Thymus (tissue), 11 donors: ENCODE results near the gene TMEM174. TPM values are rescaled to one million over a fixed set of nuclear protein-coding genes. Genes with fewer than 3 reads are reported as not detected.

Source experiments
- DNase-seq, 9 donors: peaks; one replicate each; pipeline ENCODE4 v3.0.0-alpha.2; 2013; ENCODE audit warnings: low spot score in 9 of 9, low read depth in 6 of 9, missing footprints in 1 of 9
- H3K27ac ChIP-seq, 2 donors: one replicate each; pipeline ENCODE4 v1.5.1; 2013; ENCODE audit warnings: control low read depth in 1 of 2, low read depth in 1 of 2, low read length in 1 of 2, mild to moderate bottlenecking in 1 of 2, moderate library complexity in 1 of 2
- H3K27me3 ChIP-seq, 2 donors: one replicate each; pipeline ENCODE4 v1.5.1; 2013; ENCODE audit warnings: low read length in 1 of 2; ENCODE audit not compliant: control insufficient read depth in 2 of 2, insufficient read depth in 1 of 2
- H3K36me3 ChIP-seq, 2 donors: one replicate each; pipeline ENCODE4 v1.5.1; 2013; ENCODE audit warnings: low read length in 1 of 2, mild to moderate bottlenecking in 1 of 2, moderate library complexity in 1 of 2; ENCODE audit not compliant: control insufficient read depth in 2 of 2, insufficient read depth in 2 of 2
- H3K4me1 ChIP-seq, 2 donors: one replicate each; pipeline ENCODE4 v1.5.1; 2013; ENCODE audit warnings: low read length in 2 of 2; ENCODE audit not compliant: control insufficient read depth in 2 of 2, insufficient read depth in 2 of 2
- H3K4me3 ChIP-seq, 2 donors: one replicate each; pipeline ENCODE4 v1.5.1; 2013; ENCODE audit warnings: low read length in 2 of 2, control low read depth in 1 of 2, mild to moderate bottlenecking in 1 of 2
- H3K9me3 ChIP-seq, 2 donors: one replicate each; pipeline ENCODE4 v1.5.1; 2013; ENCODE audit warnings: low read length in 1 of 2, mild to moderate bottlenecking in 1 of 2; ENCODE audit not compliant: control insufficient read depth in 2 of 2, insufficient read depth in 1 of 2
- WGBS: extraction: QIAGEN DNeasy Blood & Tissue Kit; methylation state at CpG from one replicate; pipeline ENCODE4 v1.1.7; 2013; 5-methylcytosine and 5-hydroxymethylcytosine counted together
- polyA plus RNA-seq: library from polyadenylated mRNA; stranded (reverse); fragments of 200-250 nt; gene quantifications from one replicate; pipeline ENCODE4 v1.2.3, GENCODE V29; 2013
- total RNA-seq: library from RNA; stranded (reverse); fragments of 120-200 nt; gene quantifications from one replicate; pipeline ENCODE4 v1.2.4, GENCODE V29; 2013
- donor health status: healthy.

TMEM174 gene
- total and polyA plus RNA-seq, 2 donors, result 0.02 TPM; not detected in 1

DNA sequence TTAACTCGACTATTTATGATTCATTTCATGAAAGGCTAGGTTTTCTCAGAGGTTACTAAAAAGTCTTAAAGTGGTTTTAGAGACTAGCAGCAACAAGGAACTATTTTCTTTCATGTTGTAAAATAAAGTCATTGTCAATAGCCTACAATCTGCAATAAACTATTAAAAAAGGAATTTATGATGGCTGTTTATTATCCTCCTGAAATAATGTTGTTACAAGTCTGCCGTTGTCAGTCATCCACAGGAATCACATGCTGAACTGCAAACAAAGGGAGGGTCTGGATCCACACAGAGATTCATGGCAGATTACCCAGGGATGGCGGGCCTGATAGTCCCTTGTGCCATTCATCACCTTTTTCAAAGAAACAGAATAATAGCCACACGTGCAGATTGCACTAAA, 49.2 kb downstream of the TMEM174 start:
- no peak for DNase-seq
- H3K27me3 ChIP-seq, result peaks cover 2 to 40% of the 10 kb centered on the region in 2 donors
- H3K9me3 ChIP-seq, result no peaks in the 10 kb centered on the region
- 46% methylated on average over 4 of the region's 4 CpGs for WGBS
- no peak overlapping the region for H3K4me3 ChIP-seq
- H3K27ac ChIP-seq, result no peak overlapping the region
- H3K36me3 ChIP-seq, result no peaks in the 10 kb centered on the region
- no peaks in the 10 kb centered on the region for H3K4me1 ChIP-seq

Other genes with a start within 250 kb of the TMEM174 start
- gene FCHO2, start 217.2 kb upstream of the TMEM174 start, total RNA-seq, result 7.7 TPM
- 17.8 TPM for gene FCHO2, start 217.2 kb upstream of the TMEM174 start, polyA plus RNA-seq
- gene TMEM171, start 52.6 kb upstream of the TMEM174 start, total RNA-seq, result 0.19 TPM
- gene TMEM171, start 52.6 kb upstream of the TMEM174 start, polyA plus RNA-seq, result 0.62 TPM